Vagina (tissue), 2 donors: ENCODE measurements around the gene FSHB. TPM values are rescaled to one million over a fixed set of nuclear protein-coding genes. Genes with fewer than 3 reads are reported as not detected.

Source experiments
- DNase-seq, 2 donors: peaks; one replicate each; pipeline ENCODE4 v3.0.0-alpha.2; 2017; ENCODE audit errors: extremely low spot score in 2 of 2
- H3K27ac ChIP-seq: fragments of 200-600 bp; sonication (generic); one replicate; pipeline ENCODE4 v1.5.1; 2019
- H3K27me3 ChIP-seq: fragments of 200-600 bp; sonication (generic); one replicate; pipeline ENCODE4 v1.5.1; 2019
- H3K36me3 ChIP-seq, 2 donors: fragments of 200-600 bp; sonication (generic); one replicate each; pipeline ENCODE4 v1.5.1; 2017 to 2019
- H3K4me1 ChIP-seq: fragments of 200-600 bp; sonication (generic); one replicate; pipeline ENCODE4 v1.5.1; 2019
- H3K4me3 ChIP-seq, 2 donors: fragments of 200-600 bp; sonication (generic); 1 replicate in 1 of 2; 2 replicates in 1 of 2; pipeline ENCODE4 v1.5.1; 2016 to 2019
- H3K9me3 ChIP-seq: fragments of 200-600 bp; sonication (generic); one replicate; pipeline ENCODE4 v1.5.1; 2019
- CTCF ChIP-seq, 3 experiments: fragments of 450-650 bp in 2 of 3; fragments of 200-600 bp in 1 of 3; sonication (generic) in 1 of 3; IDR thresholded peaks; one replicate each; pipeline ENCODE4 v1.5.1; 2017 to 2019; ENCODE audit warnings: antibody characterized with exemption in 3 of 3, mild to moderate bottlenecking in 2 of 3, moderate library complexity in 2 of 3
- POLR2A ChIP-seq, 2 donors: fragments of 450-650 bp; IDR thresholded peaks; one replicate each; pipeline ENCODE4 v1.6.1; 2017; ENCODE audit warnings: antibody characterized with exemption in 2 of 2, mild to moderate bottlenecking in 2 of 2, moderate library complexity in 2 of 2
- POLR2AphosphoS5 ChIP-seq, 2 donors: sonication (generic); formaldehyde crosslinking; IDR thresholded peaks; one replicate each; pipeline ENCODE4 v1.9.0; 2017; ENCODE audit warnings: antibody characterized with exemption in 2 of 2, mild to moderate bottlenecking in 2 of 2, low read depth in 1 of 2; ENCODE audit not compliant: insufficient read depth in 1 of 2
- intact Hi-C: fragments of 100-400 bp; cut with DNase I; formaldehyde crosslinking; loops from one replicate; pipeline ENCODE4 v1.15.1; 2023
- total RNA-seq: library from RNA; depleted of rRNA; stranded (reverse); fragments of >200 nt; gene quantifications from one replicate; pipeline ENCODE4 v1.2.3, GENCODE V29; 2016

The FSHB gene
- total RNA-seq, 1 donor from 2014 or later, result not detected

GRCh38 chr11:30225642-30226041 lies 5.2 kb upstream of the FSHB start:
- H3K4me1 ChIP-seq, result no peaks in the 10 kb centered on the region
- H3K27me3 ChIP-seq, result no peaks in the 10 kb centered on the region
- H3K36me3 ChIP-seq, result no peaks in the 10 kb centered on the region
- DNase-seq, result no peak
- no peaks in the 10 kb centered on the region for H3K9me3 ChIP-seq
- H3K27ac ChIP-seq, result no peak overlapping the region
- no peak overlapping the region for H3K4me3 ChIP-seq
- TF ChIP-seq CTCF (IDR thresholded peaks at IDR 0.05) (no peak), POLR2AphosphoS5 (IDR thresholded peaks at IDR 0.05; ENCODE audit: insufficient read depth in 1 of 2, low read depth in 1 of 2) (no peak), POLR2A (IDR thresholded peaks at IDR 0.05) (no peak)
- intact Hi-C loops, result no loop called here

GRCh38 chr11:30228323-30228884 lies 2.4 kb upstream of the FSHB start:
- no peaks in the 10 kb centered on the region for H3K36me3 ChIP-seq
- no peak overlapping the region for H3K4me3 ChIP-seq
- no peaks in the 10 kb centered on the region for H3K27me3 ChIP-seq
- H3K4me1 ChIP-seq, result no peaks in the 10 kb centered on the region
- no peak overlapping the region for H3K27ac ChIP-seq
- no peaks in the 10 kb centered on the region for H3K9me3 ChIP-seq
- TF ChIP-seq POLR2A (IDR thresholded peaks at IDR 0.05), result no peak
- no peak for TF ChIP-seq POLR2AphosphoS5 (IDR thresholded peaks at IDR 0.05; ENCODE audit: insufficient read depth in 1 of 2, low read depth in 1 of 2)
- TF ChIP-seq CTCF (IDR thresholded peaks at IDR 0.05), result no peak
- intact Hi-C loops, result no loop called here
- no peak for DNase-seq

- no peak for DNase-seq
- H3K27ac ChIP-seq, result no peak overlapping the region
- H3K36me3 ChIP-seq, result no peaks in the 10 kb centered on the region
- H3K4me1 ChIP-seq, result no peaks in the 10 kb centered on the region
- no peaks in the 10 kb centered on the region for H3K27me3 ChIP-seq
- intact Hi-C loops, result no loop called here
- no peaks in the 10 kb centered on the region for H3K9me3 ChIP-seq
- TF ChIP-seq CTCF (IDR thresholded peaks at IDR 0.05) (no peak), POLR2AphosphoS5 (IDR thresholded peaks at IDR 0.05; ENCODE audit: insufficient read depth in 1 of 2, low read depth in 1 of 2) (no peak), POLR2A (IDR thresholded peaks at IDR 0.05) (no peak)
- no peak overlapping the region for H3K4me3 ChIP-seq
Observed at GRCh38 chr11:30239025-30239424, 8.2 kb downstream of the FSHB start.

GRCh38 chr11:30244265-30244664 lies 13.5 kb downstream of the FSHB start:
- Histone ChIP-seq H3K27me3 (no peaks in the 10 kb centered on the region), H3K36me3 (no peaks in the 10 kb centered on the region), H3K4me1 (no peaks in the 10 kb centered on the region), H3K9me3 (no peaks in the 10 kb centered on the region), H3K27ac (no peak overlapping the region), H3K4me3 (no peak overlapping the region)
- intact Hi-C loops, result no loop called here
- TF ChIP-seq POLR2AphosphoS5 (IDR thresholded peaks at IDR 0.05; ENCODE audit: insufficient read depth in 1 of 2, low read depth in 1 of 2) (no peak), CTCF (IDR thresholded peaks at IDR 0.05) (no peak), POLR2A (IDR thresholded peaks at IDR 0.05) (no peak)
- no peak for DNase-seq

GRCh38 chr11:30245621-30246020 lies 14.8 kb downstream of the FSHB start:
- Histone ChIP-seq H3K9me3 (no peaks in the 10 kb centered on the region), H3K27me3 (no peaks in the 10 kb centered on the region), H3K4me1 (no peaks in the 10 kb centered on the region), H3K27ac (no peak overlapping the region), H3K36me3 (no peaks in the 10 kb centered on the region), H3K4me3 (no peak overlapping the region)
- TF ChIP-seq POLR2A (IDR thresholded peaks at IDR 0.05) (no peak), POLR2AphosphoS5 (IDR thresholded peaks at IDR 0.05; ENCODE audit: insufficient read depth in 1 of 2, low read depth in 1 of 2) (no peak), CTCF (IDR thresholded peaks at IDR 0.05) (no peak)
- no peak for DNase-seq
- intact Hi-C loops, result no loop called here
